ENCODE measurements around the gene PLA2G2F.

The PLA2G2F gene

GRCh38 chr1:20165522-20165951 lies 26.4 kb downstream of the PLA2G2F start:
- DNase-seq (ENCODE audit: low read depth), result no peak
- H3K4me3 ChIP-seq (ENCODE audit: low read depth, low read length), result no peak overlapping the region
- TF ChIP-seq CTCF (IDR thresholded peaks at IDR 0.05; ENCODE audit: low read depth, low read length, missing control alignments), result peak; percentile 45
- in situ Hi-C loops (cut with HindIII; ENCODE audit: low sequenced_read_pairs), result no loop called here

GRCh38 chr1:20166051-20166450 lies 26.9 kb downstream of the PLA2G2F start:
- DNase-seq (ENCODE audit: low read depth), result no peak
- no peak overlapping the region for H3K4me3 ChIP-seq (ENCODE audit: low read depth, low read length)
- in situ Hi-C loops (cut with HindIII; ENCODE audit: low sequenced_read_pairs), result no loop called here
- no peak for TF ChIP-seq CTCF (IDR thresholded peaks at IDR 0.05; ENCODE audit: low read depth, low read length, missing control alignments)

- in situ Hi-C loops (cut with HindIII; ENCODE audit: low sequenced_read_pairs), result no loop called here
- no peak for DNase-seq (ENCODE audit: low read depth)
- TF ChIP-seq CTCF (IDR thresholded peaks at IDR 0.05; ENCODE audit: low read depth, low read length, missing control alignments), result no peak
- H3K4me3 ChIP-seq (ENCODE audit: low read depth, low read length), result no peak overlapping the region
Measured at GRCh38 chr1:20167126-20167525, 28.0 kb downstream of the PLA2G2F start.

DNA sequence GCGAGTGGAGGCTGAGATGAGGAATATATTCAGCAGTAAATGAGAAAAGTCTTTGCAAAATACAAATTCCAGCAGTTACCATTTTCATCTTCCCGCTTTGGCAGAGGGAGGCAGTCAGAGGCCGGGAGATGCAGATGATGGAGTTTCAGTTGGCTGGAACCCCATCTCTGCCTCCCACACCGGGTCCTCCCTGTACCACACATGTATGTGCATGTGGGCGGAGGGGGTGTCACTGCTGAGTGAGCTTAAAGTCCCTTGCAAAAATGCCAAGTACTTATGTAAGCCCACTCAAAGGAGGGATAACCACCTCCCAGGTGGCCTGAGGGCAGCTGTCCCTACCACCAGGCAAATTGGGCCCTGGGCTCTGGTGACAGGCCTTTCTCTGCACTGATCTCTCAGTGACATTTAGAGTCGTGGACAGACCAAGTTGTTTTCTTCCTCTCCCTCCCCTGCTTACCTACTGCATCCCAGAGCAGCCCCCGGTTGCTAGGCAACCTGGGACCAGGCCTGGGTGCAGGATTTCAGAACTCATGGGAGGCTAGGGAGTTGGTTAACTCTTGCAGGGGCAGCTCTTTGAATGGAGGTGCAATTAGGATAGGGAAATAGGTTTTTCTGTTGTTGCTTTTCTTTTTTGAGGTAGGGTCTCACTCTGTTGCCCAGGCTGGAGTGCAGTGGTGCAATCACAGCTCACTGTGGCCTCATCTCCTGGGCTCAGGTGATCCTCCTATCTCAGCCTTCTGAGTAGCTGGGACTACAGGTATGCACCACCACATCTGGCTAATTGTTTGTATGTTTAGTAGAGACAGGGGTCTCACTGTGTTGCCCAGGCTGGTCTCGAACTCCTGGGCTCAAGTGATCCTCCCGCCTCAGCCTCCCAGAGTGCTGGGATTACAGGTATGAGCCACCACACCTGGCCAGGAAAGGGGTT lies 29.7 kb downstream of the PLA2G2F start:
- in situ Hi-C loops (cut with HindIII; ENCODE audit: low sequenced_read_pairs), result no loop called here
- no peak for DNase-seq (ENCODE audit: low read depth)
- TF ChIP-seq CTCF (IDR thresholded peaks at IDR 0.05; ENCODE audit: low read depth, low read length, missing control alignments), result no peak
- no peak overlapping the region for H3K4me3 ChIP-seq (ENCODE audit: low read depth, low read length)

- TF ChIP-seq CTCF (IDR thresholded peaks at IDR 0.05; ENCODE audit: low read depth, low read length, missing control alignments), result no peak
- H3K4me3 ChIP-seq (ENCODE audit: low read depth, low read length), result no peak overlapping the region
- no peak for DNase-seq (ENCODE audit: low read depth)
- in situ Hi-C loops (cut with HindIII; ENCODE audit: low sequenced_read_pairs), result no loop called here
Measured at GRCh38 chr1:20169932-20170331, 30.8 kb downstream of the PLA2G2F start.

DNA sequence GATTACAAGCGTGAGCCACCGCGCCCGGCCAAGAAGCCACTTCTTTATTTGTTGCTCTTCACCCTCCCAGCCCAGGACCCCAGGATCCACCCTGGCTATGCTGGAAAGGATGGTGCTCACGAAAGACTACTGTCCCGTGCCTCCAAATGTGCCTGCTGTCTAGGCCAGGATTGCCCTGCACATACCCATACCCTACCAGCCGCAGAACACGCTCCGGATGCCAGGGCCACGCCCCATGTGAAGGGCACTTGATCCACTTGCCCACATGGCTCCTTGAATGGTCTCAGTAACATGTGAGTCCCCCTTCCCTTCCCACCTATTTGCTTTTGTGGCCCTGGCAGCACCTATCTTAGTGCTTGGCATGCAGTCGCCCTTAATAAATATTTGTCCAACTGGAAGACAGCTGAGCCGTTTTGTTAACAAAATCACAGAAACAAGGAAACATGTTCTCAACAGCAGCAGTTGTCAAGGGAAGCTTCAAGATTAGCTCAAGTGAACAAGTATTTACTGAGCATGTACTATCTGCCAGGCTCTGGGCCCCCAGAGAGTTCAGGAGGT lies 33.0 kb downstream of the PLA2G2F start:
- no peak for TF ChIP-seq CTCF (IDR thresholded peaks at IDR 0.05; ENCODE audit: low read depth, low read length, missing control alignments)
- DNase-seq (ENCODE audit: low read depth), result no peak
- in situ Hi-C loops (cut with HindIII; ENCODE audit: low sequenced_read_pairs), result no loop called here
- no peak overlapping the region for H3K4me3 ChIP-seq (ENCODE audit: low read depth, low read length)
